ENCODE measurements around the gene CCDC88B.

The CCDC88B gene

DNA sequence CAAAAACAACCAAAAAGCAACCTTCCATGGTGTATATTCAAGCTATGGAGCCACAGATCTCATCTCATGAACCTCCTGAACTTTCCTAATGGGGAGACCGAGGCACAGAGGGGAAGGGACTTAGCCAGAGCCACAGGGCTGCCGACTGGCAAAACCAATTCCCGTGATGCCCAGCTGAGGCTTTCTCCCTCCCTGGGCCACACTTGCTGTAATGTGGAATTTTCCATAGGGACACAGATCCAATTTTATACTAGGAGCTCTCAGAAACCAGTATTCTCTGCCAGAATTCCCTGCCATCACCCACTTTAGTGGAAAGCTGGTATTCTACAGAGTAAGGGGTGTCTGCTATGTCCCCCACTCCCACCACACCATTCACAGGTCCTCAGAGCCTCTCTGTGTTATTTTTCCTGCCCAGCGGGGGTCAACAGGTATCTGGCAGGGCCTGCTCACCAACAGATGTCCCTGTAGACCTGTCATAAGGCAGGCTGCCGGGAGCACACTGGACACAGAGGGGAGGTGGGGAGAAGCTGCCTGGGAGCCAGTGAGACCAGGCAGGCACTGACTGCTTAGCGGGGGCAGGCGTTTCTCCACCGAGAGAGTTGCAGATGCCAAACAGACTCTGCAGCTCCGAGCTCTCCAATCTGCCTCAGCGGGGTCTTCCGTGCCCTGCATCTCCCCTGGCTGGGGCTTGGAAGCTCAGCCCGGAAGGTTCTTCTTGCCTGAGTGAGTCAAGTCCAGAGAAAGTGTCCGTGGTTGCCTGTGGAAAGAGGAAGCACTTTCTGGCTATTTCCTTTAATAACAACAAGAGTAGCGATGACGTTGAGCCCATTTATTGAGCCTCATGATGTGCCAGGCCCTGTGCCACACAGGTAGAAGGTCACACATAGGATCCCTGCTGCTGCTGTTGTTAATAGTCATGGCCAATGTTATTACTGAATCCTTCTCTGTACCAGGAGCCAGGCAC lies 45.3 kb downstream of the CCDC88B start:
- peak; percentile 19 for DNase-seq

DNA sequence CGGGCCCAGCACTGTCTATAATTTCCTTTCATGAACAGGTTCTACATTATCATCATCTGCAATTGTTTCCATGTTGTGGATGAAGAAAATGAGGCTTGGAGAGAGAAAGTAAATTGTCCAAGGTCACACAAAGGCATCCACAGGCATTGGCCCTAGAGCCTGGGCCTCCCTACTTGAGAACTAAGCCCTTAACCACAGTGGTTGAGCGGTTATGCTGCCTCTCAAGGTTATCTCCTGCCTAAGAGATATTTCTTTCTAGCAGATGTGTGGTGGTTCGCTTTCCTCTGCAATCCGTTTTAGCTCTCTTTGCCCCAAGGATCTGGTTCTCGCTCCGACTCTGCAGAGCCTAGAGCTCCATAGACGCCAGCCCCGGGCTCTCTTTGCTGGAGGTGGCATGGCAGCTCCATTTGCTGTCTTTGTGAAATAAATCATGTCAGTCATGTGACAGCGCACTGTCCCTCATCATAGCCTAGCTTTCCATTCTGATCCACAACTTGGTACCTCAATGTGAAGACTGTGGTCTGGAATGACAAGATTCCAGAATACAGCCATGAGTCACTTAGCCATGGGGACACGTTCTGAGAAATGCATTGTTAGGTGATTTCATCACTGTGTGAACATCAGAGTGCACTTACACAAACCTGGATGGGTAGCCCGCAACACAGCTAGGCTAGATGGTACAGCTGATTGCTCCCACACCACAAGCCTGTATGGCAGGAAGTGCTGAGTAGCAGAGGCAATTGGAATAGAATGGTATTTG lies 46.1 kb downstream of the CCDC88B start:
- DNase-seq, result peak; percentile 37

DNA sequence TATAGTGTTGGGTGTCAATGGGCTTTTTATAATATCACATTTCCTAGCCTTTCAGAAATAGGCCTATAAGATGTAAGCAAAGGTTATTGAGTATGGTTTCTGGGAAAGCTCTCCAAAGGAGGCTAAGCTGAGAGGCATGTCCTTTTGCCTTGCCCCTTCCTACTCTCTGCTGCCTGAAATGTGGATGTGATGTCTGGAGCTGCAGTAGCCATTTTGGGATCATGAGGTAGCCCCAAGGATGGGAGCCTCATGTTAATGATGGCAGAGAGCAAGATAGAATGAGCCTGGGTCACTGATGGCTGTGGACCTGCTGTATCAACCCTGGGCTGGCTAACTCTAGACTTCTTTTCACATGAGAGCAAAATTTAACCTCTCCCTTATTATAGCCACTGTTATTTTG lies 47.9 kb downstream of the CCDC88B start:
- no peak for DNase-seq

DNA sequence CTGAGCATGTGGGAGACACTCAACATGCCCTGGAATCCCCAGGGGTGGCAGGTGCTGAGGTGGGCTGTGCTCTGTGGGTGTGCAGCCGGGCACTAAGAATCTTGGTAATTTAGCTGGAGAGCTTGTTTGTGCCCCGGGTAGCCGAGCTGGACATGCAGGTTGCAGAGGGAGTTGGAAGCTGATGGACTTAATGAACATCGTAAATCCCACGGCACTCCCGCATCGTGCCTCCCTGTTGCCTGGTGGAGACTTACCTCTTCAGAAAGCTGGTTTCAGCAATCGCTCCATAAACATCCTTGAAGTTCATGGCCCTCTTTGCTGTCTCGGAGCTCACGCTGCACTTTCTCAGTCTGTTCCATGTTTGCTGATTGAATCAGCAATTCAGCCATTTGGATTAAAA lies 48.9 kb downstream of the CCDC88B start:
- no peak for DNase-seq

DNA sequence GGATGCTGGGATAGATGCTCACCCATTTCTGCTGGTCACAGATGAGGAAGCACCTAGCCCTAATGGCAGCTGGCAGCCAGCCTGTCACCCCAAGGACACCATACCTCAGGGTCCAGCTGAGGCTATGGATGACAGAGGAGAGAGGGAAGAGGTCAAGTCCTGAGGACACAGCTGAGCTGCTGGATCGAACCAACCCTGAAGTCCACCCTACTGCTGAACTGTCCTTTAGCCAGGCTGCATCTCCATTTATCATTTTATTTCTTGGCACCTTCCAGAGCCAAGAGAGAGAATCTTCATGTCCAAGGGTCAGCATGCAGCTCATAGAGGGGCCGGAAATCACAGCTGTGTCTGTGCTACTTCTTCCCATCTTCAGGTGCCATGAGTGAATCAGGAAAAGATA lies 49.8 kb downstream of the CCDC88B start:
- no peak for DNase-seq

DNA sequence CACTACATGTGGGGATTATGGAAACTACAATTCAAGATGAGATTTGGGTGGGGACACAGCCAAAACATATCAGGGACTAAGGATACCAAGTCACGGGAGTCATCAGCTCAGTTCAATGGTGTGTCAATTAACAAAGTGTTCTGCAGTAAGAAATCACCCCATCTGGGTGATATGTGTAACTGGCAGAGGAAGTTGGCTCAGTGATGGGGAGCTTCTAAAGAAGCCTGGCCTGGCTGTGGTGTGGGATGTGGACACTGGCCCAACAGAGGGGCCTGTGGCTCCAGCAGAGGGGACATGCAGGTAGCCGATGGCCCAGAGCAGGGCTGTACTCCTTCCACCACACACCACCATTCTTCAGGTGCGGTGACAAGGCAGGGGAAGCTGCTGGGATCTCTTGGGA lies 50.6 kb downstream of the CCDC88B start:
- DNase-seq, result no peak

DNA sequence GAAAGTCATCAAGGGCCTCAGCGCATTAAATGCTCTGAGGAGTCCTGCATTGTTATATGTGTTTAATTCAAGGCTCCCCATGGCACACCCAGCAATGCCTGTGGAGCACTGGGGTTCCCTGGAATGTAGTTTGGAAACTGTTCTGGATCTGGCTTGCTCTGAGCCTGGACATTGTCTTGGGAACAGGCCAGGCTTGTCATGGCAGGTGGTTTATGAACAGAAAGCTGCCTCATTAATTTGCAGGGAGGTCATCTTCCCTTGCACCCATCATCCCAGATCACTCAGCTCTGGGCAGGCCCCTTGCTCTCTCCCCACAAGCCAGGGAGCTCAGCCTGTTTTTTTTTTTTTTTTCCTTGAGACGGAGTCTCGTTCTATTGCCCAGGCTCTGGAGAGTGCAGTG lies 51.8 kb downstream of the CCDC88B start:
- DNase-seq, result no peak

DNA sequence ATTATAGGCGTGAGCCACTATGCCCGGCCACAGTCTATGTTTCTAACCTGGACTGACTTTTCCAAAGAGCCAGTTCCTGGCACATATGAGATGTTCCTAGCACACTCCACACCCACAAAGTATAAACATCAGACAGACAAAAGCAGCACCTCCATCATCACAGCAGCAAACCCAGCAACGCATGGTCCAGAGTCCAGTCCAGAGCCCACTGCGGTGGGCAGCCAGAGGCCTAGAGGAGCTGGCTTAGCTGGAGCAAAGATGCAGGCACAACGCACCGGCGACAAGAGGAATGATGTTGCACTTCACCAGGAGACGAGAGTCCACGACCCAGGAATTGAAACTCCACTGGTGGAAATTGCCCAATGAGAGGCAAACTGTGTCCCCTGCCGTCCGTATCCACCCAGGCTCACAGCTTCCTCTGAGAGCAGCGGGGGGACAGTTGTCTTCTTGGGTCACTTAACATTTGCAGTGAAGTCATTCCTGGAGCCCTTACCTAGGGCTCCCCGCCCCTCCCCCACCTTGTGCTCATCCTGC lies 55.6 kb downstream of the CCDC88B start:
- no peak for DNase-seq

DNA sequence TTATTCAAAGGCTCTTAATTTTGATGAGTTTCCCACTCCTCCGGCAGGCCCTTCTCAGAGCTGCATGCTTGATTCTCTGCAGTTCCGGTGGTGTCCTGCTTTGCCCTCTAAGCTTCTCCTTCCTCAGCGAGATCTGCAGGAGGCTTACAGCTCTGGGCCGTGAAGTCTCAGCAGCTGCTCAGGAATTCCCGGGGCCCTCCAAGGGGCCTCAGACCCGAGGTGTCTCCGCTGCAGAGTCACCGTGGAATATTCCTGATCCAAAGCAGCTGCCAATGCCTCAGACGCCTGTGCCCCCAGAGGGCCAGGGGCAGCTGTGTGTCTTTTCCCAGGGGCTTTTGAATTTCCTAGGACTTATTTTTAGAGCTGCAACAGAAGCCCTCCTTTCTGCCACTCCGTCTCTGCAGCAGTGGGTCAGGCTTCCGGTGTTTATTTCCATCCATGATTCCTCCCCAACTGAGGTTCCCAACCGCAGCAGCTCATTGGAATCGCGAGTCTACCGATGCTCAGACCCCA lies 56.1 kb downstream of the CCDC88B start:
- DNase-seq, result peak; percentile 42

DNA sequence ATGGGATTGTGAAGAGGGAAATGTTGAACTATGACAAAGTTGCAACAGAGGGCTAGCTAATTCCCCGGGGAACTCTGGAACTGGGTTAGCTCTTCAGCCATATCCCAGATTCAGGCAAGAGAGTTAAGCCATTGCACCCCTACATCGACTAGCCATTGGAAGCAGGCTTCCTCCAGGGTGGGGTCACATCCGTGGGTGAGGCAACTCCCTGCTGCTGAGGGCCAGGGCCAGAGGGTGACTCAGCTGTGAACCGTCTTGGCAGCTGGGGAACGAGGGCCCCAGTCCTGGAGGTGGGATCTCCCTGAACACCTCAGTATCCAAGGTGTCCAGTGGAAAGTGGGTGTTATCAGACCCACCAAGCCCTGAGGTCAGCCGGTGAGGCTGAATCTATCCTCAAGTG lies 60.1 kb downstream of the CCDC88B start:
- DNase-seq, result no peak

DNA sequence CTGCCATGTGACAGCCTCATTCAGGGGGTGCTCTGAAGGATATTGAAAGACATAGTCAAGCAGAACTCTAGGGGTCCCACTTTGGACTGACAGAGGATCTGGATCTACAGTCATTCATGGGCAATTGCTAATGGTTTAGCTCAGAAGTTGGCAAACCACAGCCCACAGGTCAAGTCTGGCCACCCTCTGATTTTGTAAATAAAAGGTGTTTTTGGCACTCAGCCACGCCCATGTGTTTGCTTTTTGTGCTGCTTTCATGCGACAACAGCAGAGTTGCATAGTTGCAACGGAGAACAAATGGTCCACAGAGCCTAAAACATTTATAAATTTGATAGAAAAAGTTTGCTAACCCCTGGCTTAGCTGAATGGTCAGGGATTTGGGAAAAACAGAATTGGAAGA lies 60.7 kb downstream of the CCDC88B start:
- no peak for DNase-seq

DNA sequence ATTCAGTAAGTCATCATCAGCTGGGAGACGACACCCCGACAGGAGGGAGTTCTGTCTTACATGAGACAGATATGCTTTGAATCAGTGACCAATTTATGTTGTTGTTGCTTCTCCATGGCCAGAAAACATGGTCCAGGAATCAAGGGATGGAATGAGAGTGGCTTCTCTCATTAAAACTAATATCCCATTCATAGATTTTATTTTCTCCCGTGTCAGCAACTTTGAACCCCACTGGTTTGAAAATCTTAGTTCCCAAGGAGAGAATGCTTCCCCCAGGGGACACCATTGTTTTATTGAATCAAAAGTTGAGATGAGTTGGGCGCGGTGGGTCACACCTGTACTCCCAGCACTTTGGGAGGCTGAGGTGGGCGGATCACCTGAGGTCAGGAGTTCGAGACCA lies 61.8 kb downstream of the CCDC88B start:
- DNase-seq, result no peak

DNA sequence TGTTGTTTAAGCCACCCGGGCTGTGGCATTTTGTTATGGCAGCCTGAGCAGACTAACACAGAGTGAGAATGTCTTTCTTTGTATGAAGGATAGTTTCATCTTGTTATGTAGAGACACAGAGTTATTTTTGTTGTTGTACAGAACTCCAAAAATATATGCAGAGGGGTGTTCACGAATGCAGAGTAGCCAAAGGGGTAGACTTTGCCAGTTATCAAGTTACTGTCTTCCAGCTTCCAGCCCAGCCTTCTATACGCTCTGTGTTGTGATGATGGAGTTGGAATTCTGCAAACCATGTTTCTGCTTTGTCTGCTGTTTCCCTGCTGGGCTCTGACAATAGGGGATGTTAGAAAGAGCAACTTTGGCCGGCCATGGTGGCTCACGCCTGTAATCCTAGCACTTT lies 63.1 kb downstream of the CCDC88B start:
- DNase-seq, result no peak

DNA sequence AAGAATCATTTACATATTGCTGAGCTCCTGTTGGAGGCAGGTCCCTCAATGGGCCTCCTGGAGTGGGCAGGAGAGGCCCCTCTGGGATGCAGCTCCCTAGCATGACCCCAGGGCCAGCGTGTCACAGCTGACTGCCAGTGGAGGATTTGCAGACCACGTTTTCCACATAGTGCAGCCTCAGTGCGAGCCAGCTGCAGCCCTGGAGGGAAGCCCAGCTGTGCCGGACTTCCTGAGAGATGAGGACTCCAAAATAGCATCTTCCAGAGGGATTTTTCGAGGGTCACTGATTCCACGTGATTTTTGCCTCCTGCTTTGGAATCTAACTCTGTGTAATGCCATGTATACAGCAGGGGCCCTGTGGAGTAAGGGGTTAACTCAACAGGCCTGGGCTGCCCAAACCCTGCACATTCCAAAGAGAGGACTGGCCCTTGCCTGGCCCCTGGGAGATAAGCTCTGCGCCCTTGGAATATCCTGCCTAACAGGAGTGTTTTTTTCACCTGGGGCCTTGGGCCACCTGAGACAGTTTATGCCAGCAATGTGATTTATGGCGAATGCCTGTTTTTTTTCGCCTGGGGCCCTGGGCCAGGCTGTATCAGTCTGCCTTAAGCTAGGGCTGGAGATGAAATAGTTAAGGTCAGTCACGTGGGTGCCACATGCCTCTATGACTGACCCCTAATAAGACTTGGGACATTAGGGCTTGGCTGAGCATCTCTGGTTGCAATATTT lies 66.4 kb downstream of the CCDC88B start:
- no peak for DNase-seq

Data from NCI-H2227 treated with DMSO at 0.1 percent for 48 hours (cell line).